ENCODE data around the gene ALDH1B1. TPM values are rescaled to one million over a fixed set of nuclear protein-coding genes. Genes with fewer than 3 reads are reported as not detected.
A peak's percentile ranks its signal among the peaks of the same experiment; 100 is the strongest.

ALDH1B1 gene
- total RNA-seq, 1 donor from 2014 or later: 10.5 TPM

GRCh38 chr9:38435521-38435920 lies 43.0 kb downstream of the ALDH1B1 start:
- Mint-ChIP-seq H3K4me1 (ENCODE audit: unreplicated experiment) (peaks cover 14% of the 10 kb centered on the region), H3K36me3 (ENCODE audit: unreplicated experiment) (no peaks in the 10 kb centered on the region), H3K27ac (ENCODE audit: unreplicated experiment) (no peak overlapping the region), H3K4me3 (ENCODE audit: unreplicated experiment) (no peak overlapping the region), H3K27me3 (ENCODE audit: unreplicated experiment) (peaks cover 3% of the 10 kb centered on the region), H3K9me3 (ENCODE audit: unreplicated experiment) (no peaks in the 10 kb centered on the region)
- TF ChIP-seq, protein P1, sequence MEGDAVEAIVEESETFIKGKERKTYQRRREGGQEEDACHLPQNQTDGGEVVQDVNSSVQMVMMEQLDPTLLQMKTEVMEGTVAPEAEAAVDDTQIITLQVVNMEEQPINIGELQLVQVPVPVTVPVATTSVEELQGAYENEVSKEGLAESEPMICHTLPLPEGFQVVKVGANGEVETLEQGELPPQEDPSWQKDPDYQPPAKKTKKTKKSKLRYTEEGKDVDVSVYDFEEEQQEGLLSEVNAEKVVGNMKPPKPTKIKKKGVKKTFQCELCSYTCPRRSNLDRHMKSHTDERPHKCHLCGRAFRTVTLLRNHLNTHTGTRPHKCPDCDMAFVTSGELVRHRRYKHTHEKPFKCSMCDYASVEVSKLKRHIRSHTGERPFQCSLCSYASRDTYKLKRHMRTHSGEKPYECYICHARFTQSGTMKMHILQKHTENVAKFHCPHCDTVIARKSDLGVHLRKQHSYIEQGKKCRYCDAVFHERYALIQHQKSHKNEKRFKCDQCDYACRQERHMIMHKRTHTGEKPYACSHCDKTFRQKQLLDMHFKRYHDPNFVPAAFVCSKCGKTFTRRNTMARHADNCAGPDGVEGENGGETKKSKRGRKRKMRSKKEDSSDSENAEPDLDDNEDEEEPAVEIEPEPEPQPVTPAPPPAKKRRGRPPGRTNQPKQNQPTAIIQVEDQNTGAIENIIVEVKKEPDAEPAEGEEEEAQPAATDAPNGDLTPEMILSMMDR (IDR thresholded peaks at IDR 0.05): no peak
- no peak for DNase-seq (ENCODE audit: extremely low spot score, unreplicated experiment)

DNA sequence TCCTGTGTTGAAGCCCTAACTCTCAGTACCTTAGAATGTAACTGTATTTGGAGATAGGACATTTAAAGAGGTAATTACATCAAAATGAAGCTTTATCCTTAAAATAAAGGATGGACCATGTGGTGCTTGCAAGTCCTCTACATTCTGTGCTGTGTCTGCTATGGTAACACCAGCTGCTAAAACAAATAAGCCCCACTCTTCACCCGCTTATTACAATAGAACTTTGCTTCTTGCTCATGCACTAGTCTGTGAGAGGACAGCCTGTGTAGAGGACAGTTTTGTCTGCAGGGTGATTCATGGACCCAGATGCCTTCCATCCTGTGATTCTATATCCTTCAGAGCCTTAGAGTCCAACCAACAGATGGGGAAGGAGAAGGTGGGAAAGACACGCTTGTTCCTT lies 44.2 kb downstream of the ALDH1B1 start:
- Mint-ChIP-seq H3K4me3 (ENCODE audit: unreplicated experiment) (no peak overlapping the region), H3K27ac (ENCODE audit: unreplicated experiment) (peak overlapping the region; percentile 90), H3K27me3 (ENCODE audit: unreplicated experiment) (no peaks in the 10 kb centered on the region), H3K9me3 (ENCODE audit: unreplicated experiment) (no peaks in the 10 kb centered on the region), H3K36me3 (ENCODE audit: unreplicated experiment) (no peaks in the 10 kb centered on the region), H3K4me1 (ENCODE audit: unreplicated experiment) (peaks cover 14% of the 10 kb centered on the region)
- TF ChIP-seq, protein P1 (IDR thresholded peaks at IDR 0.05): no peak
- no peak for DNase-seq (ENCODE audit: extremely low spot score, unreplicated experiment)

DNA sequence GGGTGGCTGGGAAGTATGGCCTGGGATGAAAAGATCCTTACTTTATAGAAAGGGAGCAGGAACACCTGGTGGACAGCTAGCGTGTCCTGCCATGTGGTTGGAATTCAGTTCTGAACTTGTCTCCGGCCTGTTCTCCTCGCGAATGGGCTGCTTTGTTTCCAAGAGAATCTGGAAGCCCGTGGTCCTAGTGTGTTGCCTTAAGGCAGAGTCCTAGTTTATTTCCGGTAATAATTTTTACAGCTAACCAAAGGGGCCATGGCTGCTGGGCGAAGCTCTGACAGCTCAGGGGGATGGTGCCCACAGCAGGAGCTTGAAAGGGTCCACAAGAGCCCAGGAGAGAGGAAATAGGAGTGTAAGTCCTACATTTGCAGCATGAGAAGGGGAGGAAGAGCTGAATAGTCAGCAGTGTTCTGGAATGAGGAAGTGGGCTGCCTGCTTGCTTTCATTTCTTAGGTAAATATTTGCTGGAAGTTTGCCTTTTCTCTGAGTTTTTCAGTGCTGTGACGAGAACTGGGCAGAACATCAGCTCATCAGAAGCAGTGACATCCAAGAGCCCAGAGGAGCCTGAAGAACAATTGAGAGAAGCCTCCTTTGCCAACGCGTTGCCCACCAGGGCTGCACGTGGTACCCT lies 44.8 kb downstream of the ALDH1B1 start:
- H3K4me3 Mint-ChIP-seq (ENCODE audit: unreplicated experiment): no peak overlapping the region
- peak overlapping the region; percentile 90 for H3K27ac Mint-ChIP-seq (ENCODE audit: unreplicated experiment)
- H3K27me3 Mint-ChIP-seq (ENCODE audit: unreplicated experiment): no peaks in the 10 kb centered on the region
- H3K4me1 Mint-ChIP-seq (ENCODE audit: unreplicated experiment): peaks cover 14% of the 10 kb centered on the region
- TF ChIP-seq, protein P1 (IDR thresholded peaks at IDR 0.05): no peak
- H3K36me3 Mint-ChIP-seq (ENCODE audit: unreplicated experiment): no peaks in the 10 kb centered on the region
- peak; percentile 49 for DNase-seq (ENCODE audit: extremely low spot score, unreplicated experiment)
- no peaks in the 10 kb centered on the region for H3K9me3 Mint-ChIP-seq (ENCODE audit: unreplicated experiment)

- no peaks in the 10 kb centered on the region for H3K27me3 Mint-ChIP-seq (ENCODE audit: unreplicated experiment)
- H3K36me3 Mint-ChIP-seq (ENCODE audit: unreplicated experiment): no peaks in the 10 kb centered on the region
- peaks cover 22% of the 10 kb centered on the region for H3K4me1 Mint-ChIP-seq (ENCODE audit: unreplicated experiment)
- TF ChIP-seq, protein P1 (IDR thresholded peaks at IDR 0.05): no peak
- DNase-seq (ENCODE audit: extremely low spot score, unreplicated experiment): peak; percentile 63
- no peak overlapping the region for H3K27ac Mint-ChIP-seq (ENCODE audit: unreplicated experiment)
- no peak overlapping the region for H3K4me3 Mint-ChIP-seq (ENCODE audit: unreplicated experiment)
- no peaks in the 10 kb centered on the region for H3K9me3 Mint-ChIP-seq (ENCODE audit: unreplicated experiment)
These were observed 46.9 kb downstream of the ALDH1B1 start for GRCh38 chr9:38439291-38439915.

DNA sequence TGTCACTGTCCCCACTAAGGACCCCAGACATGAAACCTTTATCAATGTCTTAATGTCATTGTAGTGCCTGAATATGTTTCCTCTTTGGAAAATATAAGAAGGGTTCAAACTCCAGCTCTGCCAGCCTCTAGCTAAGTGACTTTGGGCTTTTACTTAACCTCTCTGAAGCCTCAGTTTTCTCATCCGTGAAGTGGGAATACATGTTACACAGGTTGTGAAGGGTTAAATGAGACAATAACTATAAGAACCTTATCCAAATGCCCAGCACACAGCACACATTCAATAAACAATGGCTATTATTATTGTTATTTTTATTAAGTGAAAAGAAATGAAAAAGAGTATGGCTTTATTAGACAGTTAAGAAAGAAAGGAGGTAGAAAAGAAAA lies 47.4 kb downstream of the ALDH1B1 start:
- TF ChIP-seq, protein P1 (IDR thresholded peaks at IDR 0.05): no peak
- Mint-ChIP-seq H3K4me3 (ENCODE audit: unreplicated experiment) (no peak overlapping the region), H3K27ac (ENCODE audit: unreplicated experiment) (no peak overlapping the region), H3K9me3 (ENCODE audit: unreplicated experiment) (no peaks in the 10 kb centered on the region), H3K27me3 (ENCODE audit: unreplicated experiment) (no peaks in the 10 kb centered on the region), H3K36me3 (ENCODE audit: unreplicated experiment) (no peaks in the 10 kb centered on the region), H3K4me1 (ENCODE audit: unreplicated experiment) (peaks cover 22% of the 10 kb centered on the region)
- no peak for DNase-seq (ENCODE audit: extremely low spot score, unreplicated experiment)
